Prostate gland (tissue), 2 donors: Measurements from ENCODE around the gene SKAP1. TPM values are rescaled to one million over a fixed set of nuclear protein-coding genes. Genes with fewer than 3 reads are reported as not detected.

ENCODE experiments used
- DNase-seq: peaks from one replicate; pipeline ENCODE4 v3.0.0-alpha.2; 2019; ENCODE audit warnings: low spot score
- H3K27ac ChIP-seq, 2 donors: fragments of 200-600 bp; sonication (generic); 2 replicates each; pipeline ENCODE4 v1.5.1; 2017 to 2019
- H3K27me3 ChIP-seq: fragments of 200-600 bp; sonication (generic); replicated peaks from 2 replicates; pipeline ENCODE4 v1.5.1; 2019; ENCODE audit not compliant: insufficient read depth
- H3K36me3 ChIP-seq, 2 donors: fragments of 200-600 bp; sonication (generic); 1 replicate in 1 of 2; 2 replicates in 1 of 2; pipeline versions ENCODE4 v1.5.1 to v1.8.1; 2017 to 2019
- H3K4me1 ChIP-seq: fragments of 200-600 bp; sonication (generic); replicated peaks from 2 replicates; pipeline ENCODE4 v1.5.1; 2019
- H3K4me3 ChIP-seq, 2 donors: fragments of 200-600 bp; sonication (generic); 2 replicates each; pipeline ENCODE4 v1.5.1; 2017 to 2019
- H3K9me3 ChIP-seq: fragments of 200-600 bp; sonication (generic); 2 replicates; pipeline ENCODE4 v1.5.1; 2017
- CTCF ChIP-seq, 4 experiments: fragments of 200-600 bp in 2 of 4; fragments of 450-650 bp in 2 of 4; sonication (generic) in 2 of 4; IDR thresholded peaks; 1 replicate in 3 of 4; 2 replicates in 1 of 4; pipeline ENCODE4 v1.5.1; 2016 to 2019; ENCODE audit warnings: antibody characterized with exemption in 4 of 4, mild to moderate bottlenecking in 2 of 4, moderate library complexity in 2 of 4
- POLR2A ChIP-seq: fragments of 450-650 bp; IDR thresholded peaks from one replicate; pipeline ENCODE4 v1.6.1; 2016; ENCODE audit warnings: antibody characterized with exemption, mild to moderate bottlenecking
- POLR2AphosphoS5 ChIP-seq: sonication (generic); formaldehyde crosslinking; IDR thresholded peaks from one replicate; pipeline ENCODE4 v1.6.1; 2017; ENCODE audit warnings: antibody characterized with exemption
- WGBS: methylation state at CpG from one replicate; pipeline ENCODE4 v1.1.5; 2018; 5-methylcytosine and 5-hydroxymethylcytosine counted together
- intact Hi-C: fragments of 100-400 bp; cut with DNase I; formaldehyde crosslinking; loops from one replicate; pipeline ENCODE4 v1.14.2; 2022
- total RNA-seq, 2 donors: library from RNA; depleted of rRNA; stranded (reverse); fragments of >200 nt; gene quantifications; one replicate each; pipeline ENCODE4 v1.1.0, GENCODE V29; 2016

Gene SKAP1
- total RNA-seq, 2 donors from 2014 or later: 1.1 to 1.4 TPM

GRCh38 chr17:48351911-48352332, 78.1 kb downstream of the SKAP1 start:
- H3K36me3 ChIP-seq: no peaks in the 10 kb centered on the region
- TF ChIP-seq POLR2AphosphoS5 (no peak), CTCF (IDR thresholded peaks at IDR 0.05) (peak in 3 of 4 experiments; percentile 51 to 61 (median 55))
- no peak for DNase-seq
- no peaks in the 10 kb centered on the region for H3K27me3 ChIP-seq
- no peak overlapping the region for H3K4me3 ChIP-seq
- intact Hi-C loops: no loop called here
- H3K27ac ChIP-seq: no peak overlapping the region
- no peaks in the 10 kb centered on the region for H3K9me3 ChIP-seq
- no peaks in the 10 kb centered on the region for H3K4me1 ChIP-seq

- Histone ChIP-seq H3K9me3 (no peaks in the 10 kb centered on the region), H3K27ac (no peak overlapping the region), H3K4me3 (no peak overlapping the region), H3K4me1 (no peaks in the 10 kb centered on the region), H3K36me3 (no peaks in the 10 kb centered on the region), H3K27me3 (no peaks in the 10 kb centered on the region)
- intact Hi-C loops: no loop called here
- DNase-seq: no peak
- TF ChIP-seq POLR2AphosphoS5 (no peak), POLR2A (no peak), CTCF (IDR thresholded peaks at IDR 0.05) (no peak)
Observed at GRCh38 chr17:48348352-48348751, 81.7 kb downstream of the SKAP1 start.

- H3K9me3 ChIP-seq: no peaks in the 10 kb centered on the region
- TF ChIP-seq POLR2AphosphoS5 (no peak), CTCF (IDR thresholded peaks at IDR 0.05) (no peak), POLR2A (no peak)
- H3K27me3 ChIP-seq: no peaks in the 10 kb centered on the region
- no peaks in the 10 kb centered on the region for H3K36me3 ChIP-seq
- no peaks in the 10 kb centered on the region for H3K4me1 ChIP-seq
- no peak overlapping the region for H3K27ac ChIP-seq
- H3K4me3 ChIP-seq: no peak overlapping the region
- intact Hi-C loops: no loop called here
- no peak for DNase-seq
Observed at GRCh38 chr17:48347177-48347576, 82.8 kb downstream of the SKAP1 start.

- H3K36me3 ChIP-seq: no peaks in the 10 kb centered on the region
- no peaks in the 10 kb centered on the region for H3K4me1 ChIP-seq
- DNase-seq: no peak
- no peak overlapping the region for H3K4me3 ChIP-seq
- no peaks in the 10 kb centered on the region for H3K27me3 ChIP-seq
- H3K9me3 ChIP-seq: no peaks in the 10 kb centered on the region
- TF ChIP-seq POLR2AphosphoS5 (no peak), POLR2A (no peak), CTCF (IDR thresholded peaks at IDR 0.05) (no peak)
- intact Hi-C loops: no loop called here
- H3K27ac ChIP-seq: no peak overlapping the region
Observed at GRCh38 chr17:48344251-48344650, 85.8 kb downstream of the SKAP1 start.

- no peak for DNase-seq
- H3K27ac ChIP-seq: no peak overlapping the region
- H3K4me3 ChIP-seq: no peak overlapping the region
- TF ChIP-seq POLR2A (no peak), POLR2AphosphoS5 (no peak), CTCF (IDR thresholded peaks at IDR 0.05) (no peak)
- 93% methylated on average over 2 of the region's 2 CpGs for WGBS
- H3K36me3 ChIP-seq: no peaks in the 10 kb centered on the region
- intact Hi-C loops: no loop called here
- no peaks in the 10 kb centered on the region for H3K9me3 ChIP-seq
- H3K27me3 ChIP-seq: no peaks in the 10 kb centered on the region
- no peaks in the 10 kb centered on the region for H3K4me1 ChIP-seq
Observed at GRCh38 chr17:48340916-48341315, 89.1 kb downstream of the SKAP1 start.
